Measurements from ENCODE around the gene BSND.

Gene BSND

GRCh38 chr1:54967372-54967771 lies 31.4 kb upstream of the BSND start:
- no peak for DNase-seq (ENCODE audit: low read depth)
- H3K4me3 ChIP-seq (ENCODE audit: low read depth, low read length) = no peak overlapping the region
- TF ChIP-seq CTCF (IDR thresholded peaks at IDR 0.05; ENCODE audit: low read depth, low read length, missing control alignments) = no peak

- DNase-seq (ENCODE audit: low read depth) = no peak
- TF ChIP-seq CTCF (IDR thresholded peaks at IDR 0.05; ENCODE audit: low read depth, low read length, missing control alignments) = no peak
These were observed 30.2 kb upstream of the BSND start for GRCh38 chr1:54968551-54968950.

GRCh38 chr1:54969879-54970278 lies 28.9 kb upstream of the BSND start:
- no peak for TF ChIP-seq CTCF (IDR thresholded peaks at IDR 0.05; ENCODE audit: low read depth, low read length, missing control alignments)
- no peak for DNase-seq (ENCODE audit: low read depth)
- H3K4me3 ChIP-seq (ENCODE audit: low read depth, low read length) = no peak overlapping the region

More at GRCh38 chr1:54968551-54968950, 30.2 kb upstream of the BSND start:
- H3K4me3 ChIP-seq (ENCODE audit: low read depth, low read length) = no peak overlapping the region

- no peak for DNase-seq (ENCODE audit: low read depth)
- no peak for TF ChIP-seq CTCF (IDR thresholded peaks at IDR 0.05; ENCODE audit: low read depth, low read length, missing control alignments)
- no peak overlapping the region for H3K4me3 ChIP-seq (ENCODE audit: low read depth, low read length)
These were observed 27.8 kb upstream of the BSND start for GRCh38 chr1:54970901-54971300.

GRCh38 chr1:54971317-54971791 lies 27.4 kb upstream of the BSND start:
- TF ChIP-seq CTCF (IDR thresholded peaks at IDR 0.05; ENCODE audit: low read depth, low read length, missing control alignments) = no peak
- peak; percentile 43 for DNase-seq (ENCODE audit: low read depth)
- no peak overlapping the region for H3K4me3 ChIP-seq (ENCODE audit: low read depth, low read length)

- no peak for DNase-seq (ENCODE audit: low read depth)
- H3K4me3 ChIP-seq (ENCODE audit: low read depth, low read length) = no peak overlapping the region
- no peak for TF ChIP-seq CTCF (IDR thresholded peaks at IDR 0.05; ENCODE audit: low read depth, low read length, missing control alignments)
These were observed 26.3 kb upstream of the BSND start for GRCh38 chr1:54972436-54972835.

GRCh38 chr1:54973205-54973921 lies 25.4 kb upstream of the BSND start:
- no peak overlapping the region for H3K4me3 ChIP-seq (ENCODE audit: low read depth, low read length)
- DNase-seq (ENCODE audit: low read depth) = no peak
- TF ChIP-seq CTCF (IDR thresholded peaks at IDR 0.05; ENCODE audit: low read depth, low read length, missing control alignments) = no peak
